Measurements from ENCODE around the gene INTS4. TPM values are rescaled to one million over a fixed set of nuclear protein-coding genes. Genes with fewer than 3 reads are reported as not detected.

INTS4 gene
- polyA plus RNA-seq, 1 donor (not counting 4 experiments of a cell fraction or from before 2014, with no cell fraction given), result 18.0 TPM

DNA sequence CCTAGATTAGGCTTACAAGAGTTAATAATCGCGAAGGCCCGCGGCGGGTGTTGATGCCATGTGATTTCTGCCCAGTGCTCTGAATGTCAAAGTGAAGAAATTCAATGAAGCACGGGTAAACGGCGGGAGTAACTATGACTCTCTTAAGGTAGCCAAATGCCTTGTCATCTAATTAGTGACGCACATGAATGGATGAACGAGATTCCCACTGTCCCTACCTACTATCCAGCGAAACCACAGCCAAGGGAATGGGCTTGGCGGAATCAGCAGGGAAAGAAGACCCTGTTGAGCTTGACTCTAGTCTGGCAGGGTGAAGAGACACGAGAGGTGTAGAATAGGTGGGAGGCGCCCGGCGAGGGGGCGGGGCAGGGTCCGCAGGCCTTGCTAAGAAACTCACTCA is 108.1 kb downstream of the INTS4 start:
- Histone ChIP-seq H3K27me3 (ENCODE audit: control insufficient read depth, extremely low read depth, insufficient read depth, low read length) (no peaks in the 10 kb centered on the region), H3K4me3 (ENCODE audit: control insufficient read depth in 2 of 3, extremely low read depth in 1 of 3, insufficient read depth in 2 of 3, low read depth in 1 of 3, low read length in 3 of 3) (no peak overlapping the region), H3K79me2 (ENCODE audit: control insufficient read depth, insufficient read depth, low read length) (no peaks in the 10 kb centered on the region), H4K20me1 (ENCODE audit: control insufficient read depth, extremely low read depth, insufficient read depth, low read length) (no peaks in the 10 kb centered on the region), H3K27ac (ENCODE audit: control insufficient read depth, insufficient read depth, low read length) (no peak overlapping the region), H3K36me3 (ENCODE audit: control insufficient read depth in 2 of 2, extremely low read depth in 1 of 2, insufficient read depth in 2 of 2, low read length in 2 of 2) (peaks cover 0 to 4% of the 10 kb centered on the region in 2 experiments), H3K9ac (ENCODE audit: control insufficient read depth, extremely low read depth, insufficient read depth, low read length) (no peak overlapping the region), H3K9me3 (ENCODE audit: control insufficient read depth, low read depth, low read length) (no peaks in the 10 kb centered on the region), H3K4me2 (ENCODE audit: control insufficient read depth, extremely low read depth, insufficient read depth, low read depth, low read length) (no peak overlapping the region), H3K9me1 (ENCODE audit: control insufficient read depth, extremely low read depth, insufficient read depth, low read length) (no peaks in the 10 kb centered on the region), H3K4me1 (ENCODE audit: control insufficient read depth, extremely low read depth, insufficient read depth, low read length) (no peaks in the 10 kb centered on the region), H2AFZ (ENCODE audit: control insufficient read depth, low read length) (no peak overlapping the region)
- dilution Hi-C loops (cut with MboI; ENCODE audit: extremely low pct_ligation_motif_present, low sequenced_read_pairs), result no loop called here
- FAIRE-seq (no peak), DNase-seq (ENCODE audit: low read depth, low spot score) (no peak)
- TF ChIP-seq, protein P1, sequence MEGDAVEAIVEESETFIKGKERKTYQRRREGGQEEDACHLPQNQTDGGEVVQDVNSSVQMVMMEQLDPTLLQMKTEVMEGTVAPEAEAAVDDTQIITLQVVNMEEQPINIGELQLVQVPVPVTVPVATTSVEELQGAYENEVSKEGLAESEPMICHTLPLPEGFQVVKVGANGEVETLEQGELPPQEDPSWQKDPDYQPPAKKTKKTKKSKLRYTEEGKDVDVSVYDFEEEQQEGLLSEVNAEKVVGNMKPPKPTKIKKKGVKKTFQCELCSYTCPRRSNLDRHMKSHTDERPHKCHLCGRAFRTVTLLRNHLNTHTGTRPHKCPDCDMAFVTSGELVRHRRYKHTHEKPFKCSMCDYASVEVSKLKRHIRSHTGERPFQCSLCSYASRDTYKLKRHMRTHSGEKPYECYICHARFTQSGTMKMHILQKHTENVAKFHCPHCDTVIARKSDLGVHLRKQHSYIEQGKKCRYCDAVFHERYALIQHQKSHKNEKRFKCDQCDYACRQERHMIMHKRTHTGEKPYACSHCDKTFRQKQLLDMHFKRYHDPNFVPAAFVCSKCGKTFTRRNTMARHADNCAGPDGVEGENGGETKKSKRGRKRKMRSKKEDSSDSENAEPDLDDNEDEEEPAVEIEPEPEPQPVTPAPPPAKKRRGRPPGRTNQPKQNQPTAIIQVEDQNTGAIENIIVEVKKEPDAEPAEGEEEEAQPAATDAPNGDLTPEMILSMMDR (optimal IDR thresholded peaks at IDR 0.05 in 1 of 3, IDR thresholded peaks at IDR 0.05 in 1 of 3, conservative IDR thresholded peaks at IDR 0.05 in 1 of 3; ENCODE audit: extremely low read depth in 1 of 3, insufficient read depth in 2 of 3, low read length in 3 of 3), result no peak
- TF ChIP-seq EZH2 (IDR thresholded peaks at IDR 0.05; ENCODE audit: low read length), result no peak

DNA sequence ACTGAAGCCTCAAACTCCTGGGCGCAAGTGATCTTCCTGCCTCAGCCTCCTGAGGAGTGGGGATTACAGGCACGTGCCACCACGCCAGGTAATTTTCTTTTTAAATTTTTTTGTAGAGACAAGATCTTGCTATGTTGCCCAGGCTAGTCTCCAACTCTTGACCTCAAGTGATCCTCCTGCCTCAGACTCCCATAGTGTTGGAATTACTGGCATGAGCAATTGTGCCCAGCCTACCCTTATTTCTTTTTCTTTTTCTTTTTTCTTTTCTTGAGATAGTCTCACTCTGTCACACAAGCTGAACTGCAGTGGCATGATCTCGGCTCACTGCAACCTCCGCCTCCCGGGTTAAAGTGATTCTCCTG is 109.7 kb downstream of the INTS4 start:
- Histone ChIP-seq H4K20me1 (ENCODE audit: control insufficient read depth, extremely low read depth, insufficient read depth, low read length) (no peaks in the 10 kb centered on the region), H3K36me3 (ENCODE audit: control insufficient read depth in 2 of 2, extremely low read depth in 1 of 2, insufficient read depth in 2 of 2, low read length in 2 of 2) (peaks cover 5 to 6% of the 10 kb centered on the region in 2 experiments), H2AFZ (ENCODE audit: control insufficient read depth, low read length) (no peak overlapping the region), H3K79me2 (ENCODE audit: control insufficient read depth, insufficient read depth, low read length) (no peaks in the 10 kb centered on the region), H3K27me3 (ENCODE audit: control insufficient read depth, extremely low read depth, insufficient read depth, low read length) (no peaks in the 10 kb centered on the region), H3K4me2 (ENCODE audit: control insufficient read depth, extremely low read depth, insufficient read depth, low read depth, low read length) (no peak overlapping the region), H3K9me3 (ENCODE audit: control insufficient read depth, low read depth, low read length) (no peaks in the 10 kb centered on the region), H3K4me3 (ENCODE audit: control insufficient read depth in 2 of 3, extremely low read depth in 1 of 3, insufficient read depth in 2 of 3, low read depth in 1 of 3, low read length in 3 of 3) (no peak overlapping the region), H3K9me1 (ENCODE audit: control insufficient read depth, extremely low read depth, insufficient read depth, low read length) (peaks cover 3% of the 10 kb centered on the region), H3K27ac (ENCODE audit: control insufficient read depth, insufficient read depth, low read length) (no peak overlapping the region), H3K4me1 (ENCODE audit: control insufficient read depth, extremely low read depth, insufficient read depth, low read length) (no peaks in the 10 kb centered on the region), H3K9ac (ENCODE audit: control insufficient read depth, extremely low read depth, insufficient read depth, low read length) (no peak overlapping the region)
- TF ChIP-seq, protein P1 (optimal IDR thresholded peaks at IDR 0.05 in 1 of 3, IDR thresholded peaks at IDR 0.05 in 1 of 3, conservative IDR thresholded peaks at IDR 0.05 in 1 of 3; ENCODE audit: extremely low read depth in 1 of 3, insufficient read depth in 2 of 3, low read length in 3 of 3), result no peak
- no peak for TF ChIP-seq EZH2 (IDR thresholded peaks at IDR 0.05; ENCODE audit: low read length)
- dilution Hi-C loops (cut with MboI; ENCODE audit: extremely low pct_ligation_motif_present, low sequenced_read_pairs), result no loop called here
- FAIRE-seq, result no peak
- no peak for DNase-seq (ENCODE audit: low read depth, low spot score)
